HEK293 (cell line): ENCODE data around the gene CHSY1.
A peak's percentile ranks its signal among the peaks of the same experiment; 100 is the strongest.

Source experiments
- FEZF1 ChIP-seq: fragments of 450-650 bp; formaldehyde crosslinking; IDR thresholded peaks from 2 replicates; pipeline ENCODE4 v1.5.1; 2016; ENCODE audit warnings: missing biosample characterization, missing genetic modification characterization
- GFI1B ChIP-seq: fragments of 450-650 bp; formaldehyde crosslinking; IDR thresholded peaks from 2 replicates; pipeline ENCODE4 v1.5.1; 2016; ENCODE audit warnings: missing biosample characterization, missing genetic modification characterization
- HOXD13 ChIP-seq: sonication (generic); formaldehyde crosslinking; IDR thresholded peaks from 2 replicates; pipeline ENCODE4 v1.8.0; 2022; ENCODE audit warnings: missing genetic modification reagents, borderline replicate concordance
- KLF10 ChIP-seq: fragments of 450-650 bp; IDR thresholded peaks from 2 replicates; pipeline ENCODE4 v1.5.1; 2018; ENCODE audit warnings: missing biosample characterization, mild to moderate bottlenecking, missing genetic modification characterization
- KLF8 ChIP-seq: fragments of 450-650 bp; formaldehyde crosslinking; IDR thresholded peaks from 2 replicates; pipeline ENCODE4 v1.5.1; 2016; ENCODE audit warnings: missing biosample characterization, missing genetic modification characterization
- KLF9 ChIP-seq: fragments of 450-650 bp; formaldehyde crosslinking; IDR thresholded peaks from 2 replicates; pipeline ENCODE4 v1.5.1; 2016; ENCODE audit warnings: missing biosample characterization, missing genetic modification characterization, low read depth
- OVOL3 ChIP-seq: fragments of 450-650 bp; formaldehyde crosslinking; IDR thresholded peaks from 2 replicates; pipeline ENCODE4 v1.5.1; 2016; ENCODE audit warnings: missing biosample characterization, missing genetic modification characterization
- REPIN1 ChIP-seq: fragments of 450-650 bp; formaldehyde crosslinking; IDR thresholded peaks from 2 replicates; pipeline ENCODE4 v1.5.1; 2017; ENCODE audit warnings: missing biosample characterization, missing genetic modification characterization, low read depth
- TRIM28 ChIP-seq: IDR thresholded peaks from 2 replicates; pipeline ENCODE4 v1.6.1; 2011; ENCODE audit warnings: low read length, control low read depth, borderline replicate concordance
- ZBTB17 ChIP-seq: fragments of 450-650 bp; formaldehyde crosslinking; IDR thresholded peaks from 2 replicates; pipeline ENCODE4 v1.5.1; 2016; ENCODE audit warnings: missing biosample characterization, missing genetic modification characterization
- ZBTB20 ChIP-seq: fragments of 450-650 bp; formaldehyde crosslinking; IDR thresholded peaks from 2 replicates; pipeline ENCODE4 v1.5.1; 2016; ENCODE audit warnings: missing biosample characterization, missing genetic modification characterization
- ZFP41 ChIP-seq: fragments of 450-650 bp; formaldehyde crosslinking; IDR thresholded peaks from 2 replicates; pipeline ENCODE4 v1.5.1; 2016; ENCODE audit warnings: missing biosample characterization, missing genetic modification characterization, borderline replicate concordance
- ZNF248 ChIP-seq: fragments of 450-650 bp; formaldehyde crosslinking; IDR thresholded peaks from 2 replicates; pipeline ENCODE4 v1.5.1; 2017; ENCODE audit warnings: missing biosample characterization, missing genetic modification characterization
- ZNF274 ChIP-seq, 2 experiments: fragments of 200-500 bp in 1 of 2; fragments of 450-650 bp in 1 of 2; sonication (Bioruptor generic) in 1 of 2; formaldehyde crosslinking in 1 of 2; IDR thresholded peaks; 2 replicates each; pipeline versions ENCODE4 v1.5.1 to v1.6.1; 2014 to 2016; ENCODE audit warnings: borderline replicate concordance in 1 of 2, inconsistent platforms in 1 of 2, low read length in 1 of 2, missing biosample characterization in 1 of 2, missing genetic modification characterization in 1 of 2
- ZNF37A ChIP-seq: fragments of 450-650 bp; IDR thresholded peaks from 2 replicates; pipeline ENCODE4 v1.5.1; 2018; ENCODE audit warnings: missing biosample characterization, missing genetic modification characterization
- ZNF404 ChIP-seq: fragments of 450-650 bp; formaldehyde crosslinking; IDR thresholded peaks from 2 replicates; pipeline ENCODE4 v1.5.1; 2017; ENCODE audit warnings: missing biosample characterization, missing genetic modification characterization
- ZNF473 ChIP-seq: fragments of 450-650 bp; formaldehyde crosslinking; IDR thresholded peaks from 2 replicates; pipeline ENCODE4 v1.5.1; 2017; ENCODE audit warnings: missing biosample characterization, missing genetic modification characterization
- ZNF529 ChIP-seq: fragments of 450-650 bp; formaldehyde crosslinking; IDR thresholded peaks from 2 replicates; pipeline ENCODE4 v1.5.1; 2017; ENCODE audit warnings: missing genetic modification characterization, missing biosample characterization; ENCODE audit not compliant: insufficient replicate concordance
- ZNF530 ChIP-seq: fragments of 450-650 bp; formaldehyde crosslinking; IDR thresholded peaks from 2 replicates; pipeline ENCODE4 v1.5.1; 2016; ENCODE audit warnings: low read depth, missing biosample characterization, missing genetic modification characterization
- ZNF558 ChIP-seq: fragments of 450-650 bp; formaldehyde crosslinking; IDR thresholded peaks from 2 replicates; pipeline ENCODE4 v1.5.1; 2016; ENCODE audit warnings: missing biosample characterization, missing genetic modification characterization
- ZNF571 ChIP-seq: fragments of 450-650 bp; formaldehyde crosslinking; IDR thresholded peaks from 2 replicates; pipeline ENCODE4 v1.5.0; 2017; ENCODE audit warnings: missing biosample characterization, missing genetic modification characterization
- ZNF623 ChIP-seq: fragments of 450-650 bp; formaldehyde crosslinking; IDR thresholded peaks from 2 replicates; pipeline ENCODE4 v1.5.1; 2016; ENCODE audit warnings: missing biosample characterization, missing genetic modification characterization
- ZNF76 ChIP-seq: fragments of 450-650 bp; formaldehyde crosslinking; IDR thresholded peaks from 2 replicates; pipeline ENCODE4; 2016; ENCODE audit warnings: low read depth, missing biosample characterization, missing genetic modification characterization, borderline replicate concordance
- ZNF777 ChIP-seq: fragments of 450-650 bp; formaldehyde crosslinking; IDR thresholded peaks from 2 replicates; pipeline ENCODE4 v1.5.1; 2017; ENCODE audit warnings: missing biosample characterization, missing genetic modification characterization, borderline replicate concordance
- ZNF792 ChIP-seq: fragments of 450-650 bp; formaldehyde crosslinking; IDR thresholded peaks from 2 replicates; pipeline ENCODE4 v1.5.1; 2016; ENCODE audit warnings: missing biosample characterization, missing genetic modification characterization
- ZNF830 ChIP-seq: fragments of 450-650 bp; IDR thresholded peaks from 2 replicates; pipeline ENCODE4 v1.5.0; 2018; ENCODE audit warnings: missing biosample characterization, missing genetic modification characterization, low read depth, mild to moderate bottlenecking, moderate library complexity
- TF ChIP-seq, protein P1 (sequence below): fragments of 450-650 bp; formaldehyde crosslinking; IDR thresholded peaks from 2 replicates; pipeline ENCODE4 v1.5.1; 2016; ENCODE audit warnings: missing biosample characterization, missing genetic modification characterization, borderline replicate concordance
- TF ChIP-seq, protein P2 (sequence below): fragments of 450-650 bp; formaldehyde crosslinking; IDR thresholded peaks from 2 replicates; pipeline ENCODE4 v1.5.1; 2016; ENCODE audit warnings: missing biosample characterization, missing genetic modification characterization
- TF ChIP-seq, protein P3 (sequence below): fragments of 450-650 bp; formaldehyde crosslinking; IDR thresholded peaks from 2 replicates; pipeline ENCODE4 v1.5.1; 2016; ENCODE audit warnings: missing biosample characterization, missing genetic modification characterization
- TF ChIP-seq, protein P4 (sequence below): fragments of 450-650 bp; formaldehyde crosslinking; optimal IDR thresholded peaks from 2 replicates; pipeline ENCODE3; 2016; ENCODE audit warnings: missing biosample characterization, mild to moderate bottlenecking, missing genetic modification characterization

CHSY1 gene

DNA sequence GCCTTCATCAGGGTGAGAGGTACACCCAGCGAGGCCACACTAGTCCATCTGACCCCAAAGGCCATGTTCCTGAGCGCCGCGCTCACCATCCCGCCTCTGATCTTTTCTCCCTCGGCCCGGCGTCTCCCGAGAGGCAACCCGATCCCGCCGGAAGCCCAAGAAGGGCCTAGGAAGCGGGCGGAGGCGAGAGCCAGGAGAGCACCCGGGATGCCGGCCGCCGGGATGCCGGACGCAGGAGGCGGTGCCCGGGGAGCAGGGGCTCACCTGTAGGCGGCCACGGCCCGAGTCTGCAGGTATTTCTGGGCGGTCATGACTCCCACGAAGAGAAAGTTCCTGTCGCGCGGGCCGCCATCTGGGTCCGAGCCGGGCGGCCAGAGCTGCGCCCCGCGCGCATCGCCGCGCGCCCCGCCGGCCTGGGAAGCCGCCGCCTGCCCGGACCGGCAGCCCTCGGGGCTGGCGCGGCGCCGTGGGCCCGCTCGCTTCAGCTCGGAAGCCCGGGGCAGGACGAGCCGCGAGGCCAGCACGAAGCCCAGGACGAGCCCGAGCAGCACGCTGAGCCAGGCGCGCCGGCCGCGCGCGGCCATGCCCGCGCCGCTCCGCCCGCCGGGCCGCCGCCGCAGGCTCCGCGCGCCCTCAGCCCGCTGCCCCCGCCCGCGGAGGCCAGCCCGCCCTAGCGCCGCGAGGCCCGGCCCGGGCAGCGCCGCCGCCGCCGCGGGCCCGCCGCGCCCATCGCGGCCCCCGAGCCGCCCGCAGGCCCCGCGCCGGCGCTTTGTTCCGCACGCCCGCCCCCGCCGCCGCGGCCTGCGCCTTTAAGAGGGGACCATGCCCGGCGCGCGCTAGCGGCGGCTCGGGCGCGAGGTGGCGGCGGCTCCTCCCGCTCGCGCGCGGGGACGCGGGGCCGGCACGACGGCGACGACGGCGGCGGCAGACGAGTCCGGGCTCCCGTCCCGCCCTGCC is 697 bp downstream of the CHSY1 start (continued):
- TF ChIP-seq GFI1B (tag by site-specific recombination) (no peak), ZNF473 (tag by site-specific recombination) (no peak), ZNF792 (tag by site-specific recombination) (no peak), ZNF248 (tag by site-specific recombination) (no peak), KLF10 (tag by site-specific recombination) (no peak), KLF9 (tag by site-specific recombination) (no peak), ZNF623 (tag by site-specific recombination) (no peak), ZNF274 (IDR thresholded peaks at IDR 0.05; ENCODE audit: low read length) (no peak), ZNF274 (tag by site-specific recombination; IDR thresholded peaks at IDR 0.05; ENCODE audit: borderline replicate concordance) (no peak), ZNF529 (tag by site-specific recombination) (no peak), ZNF76 (tag by site-specific recombination) (0 out of 2 replicates have a peak, but pooled peaks have one; percentile 51), ZNF830 (no peak), ZFP41 (tag by site-specific recombination) (no peak), ZNF530 (no peak), ZBTB17 (peak; percentile 31; the same call in 1 of the 2 replicates), REPIN1 (tag by site-specific recombination) (no peak), FEZF1 (tag by site-specific recombination) (no peak), TRIM28 (no peak), ZNF37A (tag by site-specific recombination) (no peak), ZNF571 (tag by site-specific recombination) (no peak), OVOL3 (no peak), KLF8 (tag by site-specific recombination) (no peak), ZNF777 (no peak), HOXD13 (no peak), ZNF404 (tag by site-specific recombination) (no peak), ZBTB20 (tag by site-specific recombination) (no peak), ZNF558 (tag by site-specific recombination) (no peak)
- TF ChIP-seq, protein P1, sequence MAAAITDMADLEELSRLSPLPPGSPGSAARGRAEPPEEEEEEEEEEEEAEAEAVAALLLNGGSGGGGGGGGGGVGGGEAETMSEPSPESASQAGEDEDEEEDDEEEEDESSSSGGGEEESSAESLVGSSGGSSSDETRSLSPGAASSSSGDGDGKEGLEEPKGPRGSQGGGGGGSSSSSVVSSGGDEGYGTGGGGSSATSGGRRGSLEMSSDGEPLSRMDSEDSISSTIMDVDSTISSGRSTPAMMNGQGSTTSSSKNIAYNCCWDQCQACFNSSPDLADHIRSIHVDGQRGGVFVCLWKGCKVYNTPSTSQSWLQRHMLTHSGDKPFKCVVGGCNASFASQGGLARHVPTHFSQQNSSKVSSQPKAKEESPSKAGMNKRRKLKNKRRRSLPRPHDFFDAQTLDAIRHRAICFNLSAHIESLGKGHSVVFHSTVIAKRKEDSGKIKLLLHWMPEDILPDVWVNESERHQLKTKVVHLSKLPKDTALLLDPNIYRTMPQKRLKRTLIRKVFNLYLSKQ: no peak
- TF ChIP-seq, protein P2, sequence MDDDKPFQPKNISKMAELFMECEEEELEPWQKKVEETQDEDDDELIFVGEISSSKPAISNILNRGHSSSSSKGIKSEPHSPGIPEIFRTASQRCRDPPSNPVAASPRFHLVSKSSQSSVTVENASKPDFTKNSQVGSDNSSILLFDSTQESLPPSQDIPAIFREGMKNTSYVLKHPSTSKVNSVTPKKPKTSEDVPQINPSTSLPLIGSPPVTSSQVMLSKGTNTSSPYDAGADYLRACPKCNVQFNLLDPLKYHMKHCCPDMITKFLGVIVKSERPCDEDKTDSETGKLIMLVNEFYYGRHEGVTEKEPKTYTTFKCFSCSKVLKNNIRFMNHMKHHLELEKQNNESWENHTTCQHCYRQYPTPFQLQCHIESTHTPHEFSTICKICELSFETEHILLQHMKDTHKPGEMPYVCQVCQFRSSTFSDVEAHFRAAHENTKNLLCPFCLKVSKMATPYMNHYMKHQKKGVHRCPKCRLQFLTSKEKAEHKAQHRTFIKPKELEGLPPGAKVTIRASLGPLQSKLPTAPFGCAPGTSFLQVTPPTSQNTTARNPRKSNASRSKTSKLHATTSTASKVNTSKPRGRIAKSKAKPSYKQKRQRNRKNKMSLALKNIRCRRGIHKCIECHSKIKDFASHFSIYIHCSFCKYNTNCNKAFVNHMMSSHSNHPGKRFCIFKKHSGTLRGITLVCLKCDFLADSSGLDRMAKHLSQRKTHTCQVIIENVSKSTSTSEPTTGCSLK: no peak
- TF ChIP-seq, protein P3, sequence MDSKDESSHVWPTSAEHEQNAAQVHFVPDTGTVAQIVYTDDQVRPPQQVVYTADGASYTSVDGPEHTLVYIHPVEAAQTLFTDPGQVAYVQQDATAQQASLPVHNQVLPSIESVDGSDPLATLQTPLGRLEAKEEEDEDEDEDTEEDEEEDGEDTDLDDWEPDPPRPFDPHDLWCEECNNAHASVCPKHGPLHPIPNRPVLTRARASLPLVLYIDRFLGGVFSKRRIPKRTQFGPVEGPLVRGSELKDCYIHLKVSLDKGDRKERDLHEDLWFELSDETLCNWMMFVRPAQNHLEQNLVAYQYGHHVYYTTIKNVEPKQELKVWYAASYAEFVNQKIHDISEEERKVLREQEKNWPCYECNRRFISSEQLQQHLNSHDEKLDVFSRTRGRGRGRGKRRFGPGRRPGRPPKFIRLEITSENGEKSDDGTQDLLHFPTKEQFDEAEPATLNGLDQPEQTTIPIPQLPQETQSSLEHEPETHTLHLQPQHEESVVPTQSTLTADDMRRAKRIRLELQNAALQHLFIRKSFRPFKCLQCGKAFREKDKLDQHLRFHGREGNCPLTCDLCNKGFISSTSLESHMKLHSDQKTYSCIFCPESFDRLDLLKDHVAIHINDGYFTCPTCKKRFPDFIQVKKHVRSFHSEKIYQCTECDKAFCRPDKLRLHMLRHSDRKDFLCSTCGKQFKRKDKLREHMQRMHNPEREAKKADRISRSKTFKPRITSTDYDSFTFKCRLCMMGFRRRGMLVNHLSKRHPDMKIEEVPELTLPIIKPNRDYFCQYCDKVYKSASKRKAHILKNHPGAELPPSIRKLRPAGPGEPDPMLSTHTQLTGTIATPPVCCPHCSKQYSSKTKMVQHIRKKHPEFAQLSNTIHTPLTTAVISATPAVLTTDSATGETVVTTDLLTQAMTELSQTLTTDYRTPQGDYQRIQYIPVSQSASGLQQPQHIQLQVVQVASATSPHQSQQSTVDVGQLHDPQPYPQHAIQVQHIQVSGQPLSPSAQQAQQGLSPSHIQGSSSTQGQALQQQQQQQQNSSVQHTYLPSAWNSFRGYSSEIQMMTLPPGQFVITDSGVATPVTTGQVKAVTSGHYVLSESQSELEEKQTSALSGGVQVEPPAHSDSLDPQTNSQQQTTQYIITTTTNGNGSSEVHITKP (tag by site-specific recombination): no peak
- TF ChIP-seq, protein P4, sequence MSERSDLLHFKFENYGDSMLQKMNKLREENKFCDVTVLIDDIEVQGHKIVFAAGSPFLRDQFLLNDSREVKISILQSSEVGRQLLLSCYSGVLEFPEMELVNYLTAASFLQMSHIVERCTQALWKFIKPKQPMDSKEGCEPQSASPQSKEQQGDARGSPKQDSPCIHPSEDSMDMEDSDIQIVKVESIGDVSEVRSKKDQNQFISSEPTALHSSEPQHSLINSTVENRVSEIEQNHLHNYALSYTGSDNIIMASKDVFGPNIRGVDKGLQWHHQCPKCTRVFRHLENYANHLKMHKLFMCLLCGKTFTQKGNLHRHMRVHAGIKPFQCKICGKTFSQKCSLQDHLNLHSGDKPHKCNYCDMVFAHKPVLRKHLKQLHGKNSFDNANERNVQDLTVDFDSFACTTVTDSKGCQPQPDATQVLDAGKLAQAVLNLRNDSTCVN (tag by site-specific recombination): peak; percentile 70
